Parathyroid adenoma (tissue), 2 donors: ENCODE data around the gene CHN1.

Source experiments
- H2AFZ ChIP-seq: fragments of 300-600 bp; sonication (generic); one replicate; pipeline ENCODE4 v1.7.0; 2017; ENCODE audit warnings: antibody characterized with exemption, mild to moderate bottlenecking
- H3K27ac ChIP-seq: fragments of 300-600 bp; sonication (generic); one replicate; pipeline ENCODE4 v1.7.0; 2017
- H3K27me3 ChIP-seq: fragments of 300-600 bp; sonication (generic); one replicate; pipeline ENCODE4 v1.7.0; 2017; ENCODE audit warnings: low read length; ENCODE audit not compliant: control insufficient read depth, insufficient read depth
- H3K36me3 ChIP-seq: fragments of 300-600 bp; sonication (generic); one replicate; pipeline ENCODE4 v1.7.0; 2017; ENCODE audit warnings: low read length; ENCODE audit not compliant: control insufficient read depth, insufficient read depth
- H3K4me1 ChIP-seq: fragments of 300-600 bp; sonication (generic); one replicate; pipeline ENCODE4 v1.7.0; 2017; ENCODE audit warnings: control low read depth
- H3K4me2 ChIP-seq: fragments of 300-600 bp; sonication (generic); one replicate; pipeline ENCODE4 v1.7.0; 2017; ENCODE audit warnings: low read length
- H3K4me3 ChIP-seq: fragments of 300-600 bp; sonication (generic); one replicate; pipeline ENCODE4 v1.7.0; 2017; ENCODE audit warnings: low read depth, low read length
- H3K79me2 ChIP-seq: fragments of 300-600 bp; sonication (generic); one replicate; pipeline ENCODE4 v1.7.0; 2017; ENCODE audit warnings: control low read depth
- H3K9ac ChIP-seq: fragments of 300-600 bp; sonication (generic); one replicate; pipeline ENCODE4 v1.7.0; 2017; ENCODE audit warnings: mild to moderate bottlenecking
- H3K9me3 ChIP-seq: fragments of 300-600 bp; sonication (generic); one replicate; pipeline ENCODE4 v1.7.0; 2017; ENCODE audit warnings: low read length; ENCODE audit not compliant: control insufficient read depth
- TF ChIP-seq, protein P1 (sequence below): fragments of 300-600 bp; sonication (generic); IDR thresholded peaks from one replicate; pipeline ENCODE4 v1.7.0; 2017; ENCODE audit warnings: antibody characterized with exemption, mild to moderate bottlenecking
- donor health status: primary hyperparathyroidism.

CHN1 gene

DNA sequence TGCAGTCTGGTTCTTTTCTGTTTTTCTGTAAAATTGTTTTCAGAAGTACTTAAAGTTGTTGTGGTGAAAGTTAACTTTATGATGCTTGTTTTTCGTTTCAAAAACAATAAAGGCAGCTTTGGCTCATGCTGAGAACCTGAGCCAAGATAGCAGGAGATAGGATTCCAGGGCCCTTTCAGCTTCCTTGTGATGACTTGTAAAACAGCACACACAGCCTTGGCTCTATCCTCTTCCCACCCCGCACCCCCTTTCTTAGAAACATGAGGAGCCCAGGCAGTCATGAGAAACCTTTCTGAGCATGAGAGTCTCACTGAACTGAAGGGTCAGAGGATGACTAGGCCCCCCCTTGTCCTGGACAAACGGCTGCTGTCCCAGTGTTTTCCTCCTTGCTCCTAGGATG, 228.5 kb downstream of the CHN1 start:
- no peak overlapping the region for H3K4me3 ChIP-seq
- H3K4me1 ChIP-seq, result peaks cover 7% of the 10 kb centered on the region
- H2AFZ ChIP-seq, result peak overlapping the region; percentile 19
- H3K27ac ChIP-seq, result no peak overlapping the region
- no peaks in the 10 kb centered on the region for H3K27me3 ChIP-seq
- no peak overlapping the region for H3K9ac ChIP-seq
- no peaks in the 10 kb centered on the region for H3K79me2 ChIP-seq
- H3K4me2 ChIP-seq, result no peak overlapping the region
- H3K36me3 ChIP-seq, result no peaks in the 10 kb centered on the region
- H3K9me3 ChIP-seq, result no peaks in the 10 kb centered on the region
- TF ChIP-seq, protein P1, sequence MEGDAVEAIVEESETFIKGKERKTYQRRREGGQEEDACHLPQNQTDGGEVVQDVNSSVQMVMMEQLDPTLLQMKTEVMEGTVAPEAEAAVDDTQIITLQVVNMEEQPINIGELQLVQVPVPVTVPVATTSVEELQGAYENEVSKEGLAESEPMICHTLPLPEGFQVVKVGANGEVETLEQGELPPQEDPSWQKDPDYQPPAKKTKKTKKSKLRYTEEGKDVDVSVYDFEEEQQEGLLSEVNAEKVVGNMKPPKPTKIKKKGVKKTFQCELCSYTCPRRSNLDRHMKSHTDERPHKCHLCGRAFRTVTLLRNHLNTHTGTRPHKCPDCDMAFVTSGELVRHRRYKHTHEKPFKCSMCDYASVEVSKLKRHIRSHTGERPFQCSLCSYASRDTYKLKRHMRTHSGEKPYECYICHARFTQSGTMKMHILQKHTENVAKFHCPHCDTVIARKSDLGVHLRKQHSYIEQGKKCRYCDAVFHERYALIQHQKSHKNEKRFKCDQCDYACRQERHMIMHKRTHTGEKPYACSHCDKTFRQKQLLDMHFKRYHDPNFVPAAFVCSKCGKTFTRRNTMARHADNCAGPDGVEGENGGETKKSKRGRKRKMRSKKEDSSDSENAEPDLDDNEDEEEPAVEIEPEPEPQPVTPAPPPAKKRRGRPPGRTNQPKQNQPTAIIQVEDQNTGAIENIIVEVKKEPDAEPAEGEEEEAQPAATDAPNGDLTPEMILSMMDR, result no peak

DNA sequence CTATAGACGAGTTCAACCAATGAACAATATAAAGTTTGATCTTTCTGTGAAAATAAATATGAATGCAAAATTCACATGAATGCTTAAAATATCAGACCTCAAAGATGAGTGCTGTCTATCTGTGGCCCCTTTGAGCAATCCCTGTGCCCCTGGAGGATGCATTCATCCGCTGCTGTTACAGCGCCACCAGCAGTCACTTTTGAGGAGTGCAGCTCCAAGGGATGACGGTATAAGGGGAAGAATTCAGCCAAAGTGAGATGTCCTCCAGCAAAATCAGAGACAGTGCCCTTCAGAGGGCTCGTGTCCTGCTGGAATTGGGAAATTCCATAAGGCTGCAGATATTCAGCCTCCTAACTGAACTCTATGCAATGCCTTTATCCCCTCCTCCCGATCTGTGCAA, 229.0 kb downstream of the CHN1 start:
- Histone ChIP-seq H3K9me3 (no peaks in the 10 kb centered on the region), H3K27me3 (no peaks in the 10 kb centered on the region), H3K4me1 (peaks cover 11% of the 10 kb centered on the region), H3K4me2 (no peak overlapping the region), H3K9ac (no peak overlapping the region), H2AFZ (no peak overlapping the region), H3K79me2 (no peaks in the 10 kb centered on the region), H3K27ac (no peak overlapping the region), H3K36me3 (no peaks in the 10 kb centered on the region), H3K4me3 (no peak overlapping the region)
- TF ChIP-seq, protein P1, result no peak

DNA sequence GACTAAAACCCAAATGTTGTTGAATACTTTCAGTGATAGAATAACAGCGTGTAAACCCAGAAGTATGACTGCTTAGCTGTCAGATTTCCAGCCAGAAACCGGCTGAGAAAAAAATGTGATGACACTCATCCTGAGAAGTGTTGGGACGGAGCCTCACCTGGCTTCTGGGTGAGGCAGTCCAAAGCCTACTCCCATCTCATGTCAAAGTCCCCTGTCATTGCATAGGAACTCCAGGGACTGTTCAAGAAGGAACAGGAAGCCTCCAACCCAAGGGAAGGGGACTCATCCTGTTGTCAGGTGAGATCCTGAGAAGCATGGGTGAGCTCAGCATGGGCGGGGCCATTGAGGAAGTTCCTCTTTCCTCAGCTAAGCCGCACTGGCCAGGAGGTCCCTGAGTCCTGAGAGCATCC, 229.6 kb downstream of the CHN1 start:
- H3K36me3 ChIP-seq, result no peaks in the 10 kb centered on the region
- H3K4me2 ChIP-seq, result no peak overlapping the region
- no peaks in the 10 kb centered on the region for H3K27me3 ChIP-seq
- TF ChIP-seq, protein P1, result no peak
- no peak overlapping the region for H3K27ac ChIP-seq
- peaks cover 11% of the 10 kb centered on the region for H3K4me1 ChIP-seq
- H3K4me3 ChIP-seq, result no peak overlapping the region
- H3K79me2 ChIP-seq, result no peaks in the 10 kb centered on the region
- no peak overlapping the region for H2AFZ ChIP-seq
- no peak overlapping the region for H3K9ac ChIP-seq
- no peaks in the 10 kb centered on the region for H3K9me3 ChIP-seq

DNA sequence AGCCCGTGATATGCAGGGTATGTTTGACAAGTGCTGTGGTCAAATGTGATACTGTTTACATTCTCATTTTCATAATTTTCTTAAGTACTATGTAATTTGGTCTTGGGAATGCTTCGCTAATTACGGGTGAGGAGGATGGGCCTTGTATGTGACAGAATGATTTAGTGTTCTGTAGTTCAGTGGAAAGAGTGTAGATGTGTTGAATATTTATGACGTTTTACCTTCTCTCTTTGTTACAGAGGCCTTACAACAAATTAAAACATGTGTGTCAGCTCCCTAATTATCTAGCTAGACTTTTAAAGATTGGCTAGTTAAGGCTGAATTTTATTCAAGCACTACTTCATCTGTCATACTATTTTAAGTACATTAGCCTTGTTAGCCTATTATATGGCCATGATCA, 230.3 kb downstream of the CHN1 start:
- H2AFZ ChIP-seq, result no peak overlapping the region
- peaks cover 11% of the 10 kb centered on the region for H3K4me1 ChIP-seq
- H3K79me2 ChIP-seq, result no peaks in the 10 kb centered on the region
- H3K4me2 ChIP-seq, result no peak overlapping the region
- H3K27me3 ChIP-seq, result no peaks in the 10 kb centered on the region
- no peak overlapping the region for H3K9ac ChIP-seq
- no peak overlapping the region for H3K4me3 ChIP-seq
- TF ChIP-seq, protein P1, result no peak
- no peaks in the 10 kb centered on the region for H3K9me3 ChIP-seq
- H3K36me3 ChIP-seq, result no peaks in the 10 kb centered on the region
- no peak overlapping the region for H3K27ac ChIP-seq

DNA sequence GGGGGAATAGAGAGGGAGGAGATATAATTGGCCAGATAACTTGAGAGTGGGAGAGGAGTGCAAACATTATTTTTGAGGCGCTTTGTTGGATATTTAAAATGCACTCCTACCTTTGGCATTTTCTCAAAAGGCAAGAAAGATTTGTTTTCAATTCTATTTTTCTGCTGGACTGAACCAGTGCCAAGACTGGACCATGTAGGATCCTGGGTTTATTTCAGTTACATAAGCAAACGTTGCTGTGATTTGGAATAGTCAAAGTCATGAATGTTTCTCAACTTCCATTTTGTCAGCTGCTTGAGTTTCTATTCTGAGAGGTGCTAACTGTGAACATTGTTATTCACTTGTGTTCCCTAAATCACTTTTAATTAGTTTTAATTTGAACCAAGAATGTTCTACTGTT, 232.0 kb downstream of the CHN1 start:
- no peak overlapping the region for H3K27ac ChIP-seq
- H3K27me3 ChIP-seq, result no peaks in the 10 kb centered on the region
- no peak overlapping the region for H3K9ac ChIP-seq
- H3K79me2 ChIP-seq, result no peaks in the 10 kb centered on the region
- H2AFZ ChIP-seq, result peak overlapping the region; percentile 90
- no peaks in the 10 kb centered on the region for H3K9me3 ChIP-seq
- no peak overlapping the region for H3K4me3 ChIP-seq
- no peaks in the 10 kb centered on the region for H3K36me3 ChIP-seq
- H3K4me1 ChIP-seq, result peaks cover 11% of the 10 kb centered on the region
- H3K4me2 ChIP-seq, result no peak overlapping the region
- TF ChIP-seq, protein P1, result no peak
